ENCODE data around the gene CYB561D2.

The CYB561D2 gene

GRCh38 chr3:50359760-50360110 is 9.1 kb downstream of the CYB561D2 start:
- no peak for DNase-seq (ENCODE audit: low read depth in 2 of 3, low spot score in 1 of 3)

- no peak for DNase-seq (ENCODE audit: low read depth in 2 of 3, low spot score in 1 of 3)
Measured at GRCh38 chr3:50364573-50365079, 14.0 kb downstream of the CYB561D2 start.

DNA sequence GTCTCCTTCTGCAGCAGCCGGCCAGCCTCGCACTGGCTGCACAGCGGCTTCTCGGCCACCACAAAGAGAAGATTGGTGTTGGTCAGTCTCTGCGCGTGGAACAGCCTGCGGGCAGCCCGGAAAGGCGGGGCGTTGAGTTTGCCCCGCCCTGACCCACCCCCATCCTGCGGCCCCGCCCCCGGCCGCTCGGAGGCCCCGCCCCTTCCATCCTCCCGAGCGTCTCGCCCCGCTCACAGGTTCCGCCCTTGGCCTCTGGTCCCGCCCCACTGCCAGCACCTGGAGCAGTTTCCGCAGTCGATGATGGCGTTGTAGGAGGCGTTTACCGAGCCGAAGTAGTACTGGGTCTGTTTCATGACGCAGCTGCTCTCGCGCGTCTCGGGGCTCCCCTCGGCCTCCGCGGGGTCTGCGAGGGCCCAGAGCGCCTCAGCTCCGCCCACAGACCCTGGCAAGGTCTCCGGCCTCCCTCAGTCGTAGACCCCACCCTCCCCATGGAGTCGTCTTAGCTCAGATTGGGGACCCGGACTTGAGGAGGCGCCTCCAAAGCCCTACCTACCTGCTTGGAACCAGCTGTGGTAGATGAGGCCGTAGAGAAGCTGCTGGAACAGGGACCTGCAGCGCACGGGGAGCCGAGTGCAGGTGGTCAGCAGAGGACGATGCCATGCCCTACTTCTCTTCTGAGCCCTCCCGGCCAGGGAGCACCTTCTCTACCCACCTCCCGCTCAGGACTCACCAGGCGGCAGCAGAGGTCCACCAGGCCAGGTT is 14.6 kb downstream of the CYB561D2 start:
- peak; percentile 88 to 92 (median 91) for DNase-seq (ENCODE audit: low read depth in 2 of 3, low spot score in 1 of 3)

DNA sequence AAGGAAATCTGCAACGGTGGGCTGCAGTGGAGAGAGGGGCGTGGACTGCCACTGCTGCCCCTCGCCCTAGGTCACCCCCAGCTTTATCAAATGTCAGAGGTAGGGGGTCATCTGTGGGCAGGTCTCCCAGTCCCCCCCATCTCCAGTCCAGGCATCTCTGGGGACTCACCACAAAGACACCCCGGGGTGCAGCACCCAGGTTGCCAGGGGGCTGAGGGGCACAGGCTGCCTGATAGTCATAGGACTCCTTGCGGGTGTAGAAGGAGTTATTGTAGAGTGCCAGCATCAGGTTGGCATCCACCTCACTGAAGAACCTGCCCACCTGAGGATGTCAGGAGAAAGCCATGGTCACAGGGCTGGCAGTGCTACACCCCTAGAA is 15.2 kb downstream of the CYB561D2 start:
- no peak for DNase-seq (ENCODE audit: low read depth in 2 of 3, low spot score in 1 of 3)

DNA sequence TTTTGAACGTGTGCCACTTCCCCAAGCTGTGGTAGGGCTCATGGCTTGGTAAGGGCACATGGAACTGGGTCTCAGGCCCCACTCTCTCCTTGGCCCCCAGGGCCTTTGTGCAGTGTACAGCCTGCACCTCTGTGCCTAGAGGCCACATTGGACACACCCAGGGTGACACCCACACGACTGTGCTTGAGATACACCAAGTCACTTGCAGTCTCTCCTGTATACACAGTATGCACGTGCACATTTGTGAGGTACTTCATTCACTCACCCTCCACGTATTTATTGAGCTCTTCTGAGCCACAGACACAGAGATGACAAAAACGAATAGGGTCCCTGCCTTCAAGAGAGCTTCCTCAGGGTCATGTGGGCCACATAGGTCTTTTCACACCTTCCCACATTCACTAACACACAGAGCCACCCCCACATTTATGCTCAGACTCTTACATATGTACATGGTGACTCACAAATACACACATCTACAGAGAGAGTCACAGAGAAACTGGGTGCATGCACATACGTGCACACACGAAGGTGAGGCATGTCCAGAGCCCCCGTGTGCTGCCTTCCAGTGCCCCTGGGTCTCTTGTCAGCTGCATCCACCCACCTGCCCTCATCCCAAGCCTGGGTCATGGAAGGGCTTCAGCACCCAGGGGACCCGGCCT is 18.5 kb downstream of the CYB561D2 start:
- no peak for DNase-seq (ENCODE audit: low read depth in 2 of 3, low spot score in 1 of 3)

GRCh38 chr3:50370594-50370993 is 19.9 kb downstream of the CYB561D2 start:
- DNase-seq (ENCODE audit: low read depth in 2 of 3, low spot score in 1 of 3), result no peak

- no peak for DNase-seq (ENCODE audit: low read depth in 2 of 3, low spot score in 1 of 3)
Measured at GRCh38 chr3:50371133-50371685, 20.5 kb downstream of the CYB561D2 start.

GRCh38 chr3:50372349-50372748 is 21.7 kb downstream of the CYB561D2 start:
- DNase-seq (ENCODE audit: low read depth in 2 of 3, low spot score in 1 of 3), result no peak

DNA sequence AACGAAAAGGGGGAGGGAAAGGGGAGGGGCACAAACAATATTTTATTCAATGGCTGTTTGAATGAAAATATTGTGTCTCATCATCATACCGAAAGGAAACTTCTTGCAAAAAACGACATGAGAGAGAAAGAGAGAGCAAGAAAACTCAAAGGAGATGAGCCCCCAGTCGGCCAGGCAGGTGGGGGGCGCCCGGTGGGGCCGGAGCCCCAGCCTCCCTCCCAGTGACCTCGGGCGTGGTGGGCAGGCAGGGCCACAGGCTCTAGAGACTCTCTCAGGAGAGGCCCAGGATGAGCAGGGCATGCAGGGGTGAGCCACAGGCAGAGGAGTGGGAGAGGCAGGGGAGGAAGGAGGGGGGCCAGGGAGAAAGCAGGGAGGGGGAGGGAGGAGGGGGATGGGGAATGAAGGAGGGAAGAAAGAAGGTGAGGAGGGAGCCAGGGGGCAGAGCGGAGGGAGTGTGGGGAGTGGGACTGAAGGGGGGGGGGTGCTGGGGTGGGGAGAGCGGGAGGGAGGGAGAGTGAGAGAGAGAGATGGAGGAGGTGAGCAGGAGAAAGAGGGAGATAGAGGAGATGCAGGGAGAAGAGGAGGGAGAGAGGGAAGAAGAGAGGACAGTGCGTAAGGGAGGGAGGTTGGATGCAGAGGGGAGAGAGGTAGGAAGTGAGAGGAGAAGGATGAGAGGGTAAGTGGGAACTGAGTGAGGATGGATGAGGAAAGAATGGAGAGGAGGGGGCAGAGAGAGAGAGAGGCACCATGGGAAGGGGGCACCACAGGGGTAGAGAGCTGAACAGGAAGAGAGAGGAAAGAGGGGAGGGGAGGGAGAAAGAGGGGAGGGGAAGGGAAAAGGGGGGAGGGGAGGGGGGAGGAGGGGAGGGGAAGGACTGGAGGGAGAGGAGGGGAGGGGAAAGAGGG is 22.7 kb downstream of the CYB561D2 start:
- no peak for DNase-seq (ENCODE audit: low read depth in 2 of 3, low spot score in 1 of 3)

- no peak for DNase-seq (ENCODE audit: low read depth in 2 of 3, low spot score in 1 of 3)
Measured at GRCh38 chr3:50374363-50375257, 23.9 kb downstream of the CYB561D2 start.

DNA sequence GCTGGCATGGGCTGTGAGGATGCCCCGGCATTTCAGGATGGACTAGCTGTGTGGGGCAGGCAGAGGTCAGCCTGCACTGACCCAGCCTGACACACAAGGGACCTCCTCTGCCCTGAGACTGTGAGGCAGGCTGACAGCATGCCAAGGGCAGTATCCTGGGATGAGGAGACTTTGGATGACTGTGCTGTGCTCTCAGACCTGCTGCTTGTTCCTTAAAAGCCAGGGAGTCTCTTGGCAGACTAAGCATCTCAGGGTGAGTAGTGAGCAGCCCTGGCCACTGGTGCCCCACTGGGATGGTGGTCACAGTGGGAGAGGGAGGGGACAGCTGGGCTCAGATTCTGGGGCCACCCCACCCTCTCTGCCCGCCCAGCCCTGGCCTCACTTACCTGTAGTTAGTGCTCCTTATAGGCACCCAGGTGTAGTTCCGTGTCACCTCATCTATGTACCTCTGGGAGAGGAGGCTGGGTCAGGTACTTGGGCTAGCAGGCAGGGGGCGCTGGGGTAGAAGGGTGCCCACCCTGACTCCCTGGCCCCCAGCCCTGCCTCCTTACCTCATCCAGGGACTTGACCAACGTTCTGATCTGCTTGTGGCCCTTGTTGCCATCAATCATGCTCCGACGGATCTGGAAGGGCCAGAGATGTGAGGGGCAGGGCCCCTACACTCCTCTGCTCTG is 24.7 kb downstream of the CYB561D2 start:
- no peak for DNase-seq (ENCODE audit: low read depth in 2 of 3, low spot score in 1 of 3)

DNA sequence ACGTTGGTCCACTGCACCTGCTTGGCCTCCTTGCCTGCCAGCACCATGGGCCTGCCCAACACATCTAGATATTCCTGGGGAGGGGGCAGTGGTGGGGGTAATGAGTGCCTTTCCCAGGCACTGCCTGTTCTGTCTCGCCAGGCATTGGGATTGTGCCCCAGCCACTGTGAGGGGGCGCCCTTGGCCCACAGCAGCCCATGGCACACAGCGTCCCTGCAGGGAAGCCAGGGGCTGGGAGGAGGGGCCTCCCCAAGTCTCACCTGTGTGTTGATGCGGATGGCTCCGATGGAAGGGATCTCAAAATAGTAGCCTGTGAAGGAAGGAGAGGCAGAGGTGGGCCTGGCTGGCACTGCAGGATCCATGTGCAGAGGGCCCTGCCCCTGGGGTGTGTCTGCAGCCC is 27.4 kb downstream of the CYB561D2 start:
- DNase-seq (ENCODE audit: low read depth in 2 of 3, low spot score in 1 of 3), result no peak

DNA sequence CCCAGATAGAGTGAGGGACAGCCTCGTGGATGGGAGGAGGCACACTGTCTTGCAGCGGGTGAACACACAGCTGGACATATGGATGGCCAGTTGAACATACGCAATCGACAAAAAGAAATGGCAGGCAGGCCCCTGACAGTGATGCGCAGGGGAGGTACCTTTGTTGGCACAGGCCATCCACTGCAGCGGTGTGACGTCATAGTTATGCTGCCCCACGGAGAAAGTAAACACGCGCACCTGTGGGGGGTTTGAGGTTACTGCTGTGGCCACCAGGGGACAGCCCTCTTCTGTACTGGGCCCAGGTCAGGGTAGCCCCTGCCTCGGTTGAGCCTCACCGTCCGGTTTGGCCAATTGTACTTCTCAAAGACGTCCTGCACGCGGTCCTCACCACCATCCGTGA is 28.1 kb downstream of the CYB561D2 start:
- DNase-seq (ENCODE audit: low read depth in 2 of 3, low spot score in 1 of 3), result no peak

DNA sequence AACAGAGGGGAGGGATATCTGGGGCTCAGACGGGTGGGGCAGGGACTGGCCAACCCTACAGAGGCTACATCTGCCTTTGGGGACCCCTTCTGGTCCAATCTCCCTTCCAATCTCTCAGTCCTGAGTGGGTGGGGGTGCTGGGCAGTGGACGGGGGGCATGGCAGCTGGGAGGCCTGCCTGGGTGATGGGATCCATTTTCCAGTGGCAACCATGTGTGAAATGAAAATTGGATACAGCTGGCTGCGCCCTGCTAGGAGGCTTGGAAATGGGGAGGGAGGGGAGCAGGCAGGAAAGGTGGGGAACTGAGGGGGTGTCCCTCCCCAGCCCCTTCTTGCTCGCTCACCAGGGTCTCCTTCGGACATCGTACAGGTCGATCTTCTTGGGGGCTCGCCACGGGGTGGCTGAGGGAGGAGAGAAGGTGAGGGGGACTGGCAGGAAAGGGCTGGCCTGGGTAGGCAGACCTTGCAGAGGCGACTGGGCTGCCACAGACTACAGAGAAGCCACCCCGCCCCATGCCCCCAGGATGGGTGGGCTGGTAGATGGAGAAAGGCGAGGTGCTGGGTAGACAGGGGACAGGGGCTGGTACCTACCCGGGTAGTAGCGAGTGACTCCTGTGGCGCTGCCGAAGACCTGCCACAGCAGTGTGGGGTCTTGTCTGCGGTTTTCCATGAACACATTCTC is 29.9 kb downstream of the CYB561D2 start:
- no peak for DNase-seq (ENCODE audit: low read depth in 2 of 3, low spot score in 1 of 3)

GRCh38 chr3:50381383-50381782 is 30.7 kb downstream of the CYB561D2 start:
- no peak for DNase-seq (ENCODE audit: low read depth in 2 of 3, low spot score in 1 of 3)

DNA sequence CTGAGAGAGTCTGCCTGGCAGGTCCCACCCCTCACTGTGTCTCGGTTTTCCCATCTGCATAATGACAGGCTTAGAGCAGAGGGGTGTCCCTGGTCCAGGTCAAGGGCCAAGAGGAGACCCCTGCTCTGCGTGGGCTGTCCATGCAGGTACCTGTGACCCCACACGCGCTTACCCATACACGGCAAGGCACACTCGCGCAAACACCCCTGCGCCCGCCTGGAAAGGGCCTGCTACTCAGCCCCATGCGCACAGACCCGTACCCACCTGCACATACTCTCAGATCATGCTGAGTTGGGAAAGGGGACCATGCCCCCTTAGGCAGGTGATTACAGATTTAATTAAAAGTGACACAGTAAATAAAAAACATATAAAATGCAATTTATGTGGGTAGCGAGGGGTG is 32.1 kb downstream of the CYB561D2 start:
- no peak for DNase-seq (ENCODE audit: low read depth in 2 of 3, low spot score in 1 of 3)

DNA sequence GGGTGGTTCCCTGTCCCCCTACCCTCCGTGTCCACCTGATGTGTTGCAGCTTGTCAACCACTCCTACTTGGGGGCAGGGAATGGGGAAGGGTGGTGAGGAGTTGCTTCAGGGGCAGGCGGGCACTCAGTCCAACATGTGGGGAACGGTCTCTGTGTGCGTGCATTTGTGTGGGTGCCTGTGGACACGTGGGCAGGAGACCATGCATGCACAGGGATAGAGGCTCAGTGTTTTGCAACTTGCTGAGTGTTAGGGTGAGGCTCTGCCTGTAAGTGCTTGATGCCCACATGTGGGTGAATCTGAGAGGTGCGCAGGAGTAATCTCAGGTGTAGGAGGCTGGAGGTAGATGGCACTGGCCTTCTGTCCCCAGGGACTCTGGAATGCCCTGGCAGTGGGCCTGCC is 33.1 kb downstream of the CYB561D2 start:
- DNase-seq (ENCODE audit: low read depth in 2 of 3, low spot score in 1 of 3), result no peak

DNA sequence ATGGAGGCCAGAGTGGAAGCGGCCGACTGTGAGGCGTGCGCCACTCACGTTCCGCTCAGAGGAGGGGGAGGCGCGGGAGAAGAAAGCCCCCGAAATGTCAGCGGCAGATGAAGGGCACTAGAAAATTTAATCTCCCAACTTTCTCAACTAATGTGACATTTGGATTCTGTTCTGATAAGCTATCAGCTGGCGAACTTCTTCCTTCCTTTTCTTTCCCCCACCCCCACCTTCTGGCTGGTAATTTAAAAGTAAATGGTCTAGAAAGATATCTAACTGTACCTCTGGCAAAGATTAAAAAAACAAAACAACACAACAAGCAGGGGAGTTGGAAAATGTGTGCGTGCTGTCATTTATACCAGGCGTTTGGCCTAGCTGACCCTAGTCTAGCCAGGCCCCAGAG is 35.1 kb downstream of the CYB561D2 start:
- DNase-seq (ENCODE audit: low read depth in 2 of 3, low spot score in 1 of 3), result no peak

DNA sequence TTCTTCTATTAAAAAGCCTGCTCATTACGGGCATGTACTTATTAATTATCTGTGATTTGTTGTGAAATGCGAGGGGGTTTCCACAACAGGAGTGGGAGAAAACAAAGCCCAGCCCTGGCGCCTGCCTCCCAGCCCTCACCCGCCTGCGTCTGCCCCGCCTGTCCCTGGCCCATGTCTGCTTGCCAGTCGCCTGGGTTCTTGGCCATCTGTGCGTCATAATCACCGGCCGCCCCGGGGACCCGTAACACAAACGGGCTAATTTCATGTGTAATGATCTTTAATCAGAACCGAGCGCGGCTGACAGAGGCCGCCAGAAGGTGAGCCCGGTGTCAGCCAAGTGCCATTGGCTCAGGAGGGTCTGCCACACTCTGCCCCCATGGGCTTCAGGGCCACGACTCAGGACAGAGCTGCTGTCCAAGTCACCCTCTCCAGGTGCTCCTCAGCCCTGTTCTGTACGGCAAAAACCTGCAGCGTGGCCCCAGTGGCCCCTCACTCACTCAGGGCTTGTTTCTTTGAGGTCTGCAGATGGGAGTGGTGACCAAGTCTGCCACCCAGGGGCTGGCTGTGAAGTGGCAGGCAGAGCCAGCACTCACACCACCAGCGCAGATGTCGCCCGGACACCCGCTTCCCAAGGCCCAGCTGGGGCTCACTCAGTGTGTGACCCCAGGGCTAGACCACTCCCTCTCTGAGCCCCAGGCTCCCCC is 37.5 kb downstream of the CYB561D2 start:
- DNase-seq (ENCODE audit: low read depth in 2 of 3, low spot score in 1 of 3), result no peak
